ENCODE data around the gene ARHGEF28. TPM values are rescaled to one million over a fixed set of nuclear protein-coding genes. Genes with fewer than 3 reads are reported as not detected.

ARHGEF28 gene
- total RNA-seq, 1 experiment from 2014 or later: 0.57 TPM

- no peak overlapping the region for H3K4me2 ChIP-seq (ENCODE audit: insufficient read depth, insufficient read length, low read length)
- H3K18ac ChIP-seq (ENCODE audit: insufficient read length, low read depth, low read length): no peak overlapping the region
- no peak overlapping the region for H4K8ac ChIP-seq (replicated peaks; ENCODE audit: insufficient read length, low read depth, low read length)
- H2AK5ac ChIP-seq (ENCODE audit: insufficient read length, low read length): no peak overlapping the region
- Mint-ChIP-seq H3K27ac (no peak overlapping the region), H3K9me3 (no peaks in the 10 kb centered on the region), H3K4me3 (no peak overlapping the region), H3K27me3 (ENCODE audit: low read depth) (peaks cover 20% of the 10 kb centered on the region), H3K4me1 (peaks cover 15 to 21% of the 10 kb centered on the region in 2 experiments), H3K36me3 (ENCODE audit: insufficient read depth in 1 of 3, low read depth in 3 of 3) (no peaks in the 10 kb centered on the region)
- no peak overlapping the region for H2BK5ac ChIP-seq (ENCODE audit: insufficient read length, low read length)
- no peaks in the 10 kb centered on the region for H3K4me1 ChIP-seq (ENCODE audit: insufficient read depth, low read length)
- DNase-seq: no peak
- H3K27ac ChIP-seq (ENCODE audit: insufficient read length, low read depth, low read length): no peak overlapping the region
- no peaks in the 10 kb centered on the region for H3K9me3 ChIP-seq (ENCODE audit: control insufficient read depth, low read depth, low read length)
- H3K9ac ChIP-seq (ENCODE audit: extremely low read depth, insufficient read length, low read length): no peak overlapping the region
- no peak overlapping the region for H3T11ph ChIP-seq (ENCODE audit: low read length)
- no peak overlapping the region for H2BK15ac ChIP-seq (ENCODE audit: low read depth, low read length)
- no peaks in the 10 kb centered on the region for H3K79me1 ChIP-seq (ENCODE audit: insufficient read depth, low read depth, low read length, poor library complexity, severe bottlenecking)
- no peak overlapping the region for H3K56ac ChIP-seq (ENCODE audit: insufficient read length, low read depth, low read length)
- no peaks in the 10 kb centered on the region for H3K79me2 ChIP-seq (ENCODE audit: insufficient read depth, low read length)
- H2AFZ ChIP-seq (ENCODE audit: low read length): no peak overlapping the region
- H3K14ac ChIP-seq (ENCODE audit: insufficient read depth, low read length): no peak overlapping the region
- H4K20me1 ChIP-seq (ENCODE audit: control insufficient read depth, insufficient read depth, insufficient read length): no peaks in the 10 kb centered on the region
- TF ChIP-seq, protein P1, sequence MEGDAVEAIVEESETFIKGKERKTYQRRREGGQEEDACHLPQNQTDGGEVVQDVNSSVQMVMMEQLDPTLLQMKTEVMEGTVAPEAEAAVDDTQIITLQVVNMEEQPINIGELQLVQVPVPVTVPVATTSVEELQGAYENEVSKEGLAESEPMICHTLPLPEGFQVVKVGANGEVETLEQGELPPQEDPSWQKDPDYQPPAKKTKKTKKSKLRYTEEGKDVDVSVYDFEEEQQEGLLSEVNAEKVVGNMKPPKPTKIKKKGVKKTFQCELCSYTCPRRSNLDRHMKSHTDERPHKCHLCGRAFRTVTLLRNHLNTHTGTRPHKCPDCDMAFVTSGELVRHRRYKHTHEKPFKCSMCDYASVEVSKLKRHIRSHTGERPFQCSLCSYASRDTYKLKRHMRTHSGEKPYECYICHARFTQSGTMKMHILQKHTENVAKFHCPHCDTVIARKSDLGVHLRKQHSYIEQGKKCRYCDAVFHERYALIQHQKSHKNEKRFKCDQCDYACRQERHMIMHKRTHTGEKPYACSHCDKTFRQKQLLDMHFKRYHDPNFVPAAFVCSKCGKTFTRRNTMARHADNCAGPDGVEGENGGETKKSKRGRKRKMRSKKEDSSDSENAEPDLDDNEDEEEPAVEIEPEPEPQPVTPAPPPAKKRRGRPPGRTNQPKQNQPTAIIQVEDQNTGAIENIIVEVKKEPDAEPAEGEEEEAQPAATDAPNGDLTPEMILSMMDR (conservative IDR thresholded peaks at IDR 0.05): no peak
- no peaks in the 10 kb centered on the region for H3K23me2 ChIP-seq (ENCODE audit: insufficient read length, low read depth, low read length, poor library complexity, severe bottlenecking)
- no peak overlapping the region for H4K5ac ChIP-seq (ENCODE audit: insufficient read length, low read depth, low read length)
- H3K27me3 ChIP-seq (ENCODE audit: insufficient read depth, low read length): no peaks in the 10 kb centered on the region
- H3K23ac ChIP-seq (ENCODE audit: insufficient read length, low read depth, low read length): no peak overlapping the region
- no peak overlapping the region for H2BK20ac ChIP-seq (ENCODE audit: low read depth, low read length, poor library complexity, severe bottlenecking)
- no peak overlapping the region for H4K91ac ChIP-seq (ENCODE audit: insufficient read length, low read depth, low read length)
- WGBS (ENCODE audit: extremely low coverage, insufficient read length, low lambda C conversion rate): no CpG with 5 or more reads among the region's 4 CpGs
- H2BK12ac ChIP-seq (ENCODE audit: insufficient read length, low read depth, low read length): no peak overlapping the region
- H2BK120ac ChIP-seq (ENCODE audit: low read depth, low read length, poor library complexity, severe bottlenecking): no peak overlapping the region
- no peak overlapping the region for H3K4ac ChIP-seq (ENCODE audit: low read depth, low read length)
Observed at GRCh38 chr5:73638344-73639095, 12.5 kb downstream of the ARHGEF28 start.
